Natural killer cell (primary cell): Measurements from ENCODE around the gene ZNF746. TPM values are rescaled to one million over a fixed set of nuclear protein-coding genes. Genes with fewer than 3 reads are reported as not detected.

Experiments used
- ATAC-seq, 3 donors: fragments of 150-1000 bp in 2 of 3; fragments of 200-7000 bp in 1 of 3; cut with Tn5 transposase; 1 replicate in 1 of 3; 2 replicates in 2 of 3; pipeline ENCODE4 v1.10.0; 2021; ENCODE audit warnings: mild to moderate bottlenecking in 2 of 3, moderate library complexity in 2 of 3
- DNase-seq, 2 donors: peaks; one replicate each; pipeline versions ENCODE4 v3.0.0 to v3.0.0-alpha.2; 2013 to 2021; ENCODE audit warnings: mixed read lengths in 1 of 2
- H3K27ac ChIP-seq: one replicate; pipeline ENCODE4 v1.5.1; 2013; ENCODE audit warnings: mild to moderate bottlenecking, low read length
- H3K27me3 ChIP-seq: one replicate; pipeline ENCODE4 v1.6.1; 2013; ENCODE audit warnings: low read length; ENCODE audit not compliant: control insufficient read depth, insufficient read depth
- H3K36me3 ChIP-seq: one replicate; pipeline ENCODE4 v1.6.1; 2013; ENCODE audit warnings: low read length; ENCODE audit not compliant: control insufficient read depth, insufficient read depth
- H3K4me1 ChIP-seq: one replicate; pipeline ENCODE4 v1.6.1; 2013; ENCODE audit warnings: low read length; ENCODE audit not compliant: control insufficient read depth, insufficient read depth
- H3K4me3 ChIP-seq: one replicate; pipeline ENCODE4 v1.5.1; 2013; ENCODE audit warnings: low read length
- H3K9me3 ChIP-seq: one replicate; pipeline ENCODE4 v1.6.1; 2013; ENCODE audit warnings: low read length; ENCODE audit not compliant: control insufficient read depth, insufficient read depth
- H3K27ac Mint-ChIP-seq, 2 donors: one replicate each; pipeline ENCODE4 v1.8.0; 2022; ENCODE audit warnings: mild to moderate bottlenecking in 2 of 2, mixed read lengths in 2 of 2, moderate library complexity in 1 of 2
- H3K27me3 Mint-ChIP-seq, 2 donors: one replicate each; pipeline ENCODE4 v1.8.0; 2022; ENCODE audit warnings: low read depth in 2 of 2, mixed read lengths in 2 of 2
- H3K36me3 Mint-ChIP-seq: one replicate; pipeline ENCODE4 v1.8.0; 2022; ENCODE audit warnings: mixed read lengths
- H3K4me1 Mint-ChIP-seq, 2 donors: one replicate each; pipeline ENCODE4 v1.8.0; 2022; ENCODE audit warnings: mixed read lengths in 2 of 2
- H3K4me3 Mint-ChIP-seq: one replicate; pipeline ENCODE4 v1.8.0; 2022; ENCODE audit warnings: mild to moderate bottlenecking, moderate library complexity, mixed read lengths
- H3K9me3 Mint-ChIP-seq, 2 donors: one replicate each; pipeline ENCODE4 v1.8.0; 2022; ENCODE audit warnings: mixed read lengths in 2 of 2
- CTCF ChIP-seq: fragments of 200-600 bp; IDR thresholded peaks from one replicate; pipeline ENCODE4 v1.8.0; 2022; ENCODE audit warnings: antibody characterized with exemption
- WGBS: methylation state at CpG from one replicate; pipeline ENCODE4 v1.1.7; 2013; ENCODE audit warnings: missing lambda C conversion rate; ENCODE audit not compliant: insufficient coverage; 5-methylcytosine and 5-hydroxymethylcytosine counted together
- intact Hi-C: fragments of 100-400 bp; cut with micrococcal nuclease; formaldehyde crosslinking; loops from one replicate; pipeline ENCODE4 v1.14.2; 2022
- total RNA-seq, 4 donors: library from RNA; stranded (reverse); fragments of 120-200 nt in 1 of 4; gene quantifications; one replicate each; pipeline versions ENCODE4 v1.2.3 to v1.2.4, GENCODE V29; 2013 to 2022

Gene ZNF746
- total RNA-seq, 3 donors from 2014 or later (not counting 1 experiment from before 2014, with no cell fraction given), result 41.4 to 48.6 (median 47.3) TPM

DNA sequence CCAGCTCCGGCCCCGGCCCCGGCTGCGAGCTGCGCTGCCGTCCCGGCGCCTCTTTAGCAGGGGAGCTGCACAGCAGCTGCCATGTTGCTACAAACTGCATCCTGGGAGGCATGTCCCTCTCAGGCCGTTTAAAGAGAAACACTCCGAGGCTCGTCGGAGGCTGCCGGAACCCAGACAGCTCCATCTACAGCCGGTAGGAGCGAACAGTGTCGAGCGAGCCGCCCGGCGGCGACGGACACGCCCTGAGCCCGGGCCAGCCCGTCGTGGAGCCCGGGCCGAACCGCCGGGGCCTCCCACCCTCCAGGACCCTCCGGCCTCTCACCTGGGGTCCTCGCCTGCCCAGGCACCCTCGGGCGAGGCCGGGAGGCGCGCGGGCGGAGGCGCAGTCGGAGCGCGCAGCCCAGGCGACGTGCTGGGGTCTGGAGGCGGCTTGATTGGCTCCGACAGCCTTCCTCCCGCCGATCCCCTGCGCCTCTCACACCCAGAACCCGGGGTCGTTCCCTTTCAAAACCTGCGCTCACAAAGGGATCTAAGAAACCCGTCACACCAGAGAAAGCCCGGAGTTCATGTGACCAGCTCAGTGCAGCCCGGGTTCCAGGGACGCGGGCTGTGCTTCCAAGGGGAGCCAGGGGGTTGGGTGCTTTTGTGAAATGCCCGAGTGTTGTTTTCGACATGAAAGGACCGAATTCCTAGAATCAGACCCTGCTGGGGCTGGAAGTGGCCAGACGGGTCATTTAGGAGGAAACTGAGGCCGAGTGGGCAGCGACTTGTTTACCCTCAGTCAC lies 36.9 kb downstream of the ZNF746 start, which contains the start of gene ZNF777:
Gene ZNF777, minus strand, starts transcription at position 570 of the 785 bp plus-strand sequence. CDS start 5,040 bp downstream, outside the sequence.
- peak; percentile 56 for TF ChIP-seq CTCF
- H3K4me1 Mint-ChIP-seq, result peaks cover 30 to 37% of the 10 kb centered on the region in 2 donors
- H3K4me1 ChIP-seq, result peaks cover 15% of the 10 kb centered on the region
- peak; percentile 97 to 98 (median 97) for ATAC-seq
- intact Hi-C loops, result loop anchor here (1.0 kb wide), 2 partner anchors 37 to 38 kb away; partner anchors contain the start of gene ZNF746
- no peaks in the 10 kb centered on the region for H3K36me3 Mint-ChIP-seq
- H3K27me3 Mint-ChIP-seq, result peaks cover 14 to 25% of the 10 kb centered on the region in 2 donors
- H3K4me3 Mint-ChIP-seq, result peak within 1 kb of the TSS; percentile 84
- DNase-seq, result peak; percentile 72 to 90
- H3K9me3 Mint-ChIP-seq, result no peaks in the 10 kb centered on the region
- peak within 1 kb of the TSS; percentile 55 for H3K4me3 ChIP-seq
- WGBS, result under 1% methylated on average over 64 of the region's 64 CpGs
- peak within 1 kb of the TSS; percentile 47 for H3K27ac ChIP-seq
- peaks cover 4% of the 10 kb centered on the region for H3K27me3 ChIP-seq
- no peaks in the 10 kb centered on the region for H3K9me3 ChIP-seq
- H3K27ac Mint-ChIP-seq, result peak within 1 kb of the TSS in 1 of 2 donors; percentile 44
- H3K36me3 ChIP-seq, result peaks cover 5% of the 10 kb centered on the region

DNA sequence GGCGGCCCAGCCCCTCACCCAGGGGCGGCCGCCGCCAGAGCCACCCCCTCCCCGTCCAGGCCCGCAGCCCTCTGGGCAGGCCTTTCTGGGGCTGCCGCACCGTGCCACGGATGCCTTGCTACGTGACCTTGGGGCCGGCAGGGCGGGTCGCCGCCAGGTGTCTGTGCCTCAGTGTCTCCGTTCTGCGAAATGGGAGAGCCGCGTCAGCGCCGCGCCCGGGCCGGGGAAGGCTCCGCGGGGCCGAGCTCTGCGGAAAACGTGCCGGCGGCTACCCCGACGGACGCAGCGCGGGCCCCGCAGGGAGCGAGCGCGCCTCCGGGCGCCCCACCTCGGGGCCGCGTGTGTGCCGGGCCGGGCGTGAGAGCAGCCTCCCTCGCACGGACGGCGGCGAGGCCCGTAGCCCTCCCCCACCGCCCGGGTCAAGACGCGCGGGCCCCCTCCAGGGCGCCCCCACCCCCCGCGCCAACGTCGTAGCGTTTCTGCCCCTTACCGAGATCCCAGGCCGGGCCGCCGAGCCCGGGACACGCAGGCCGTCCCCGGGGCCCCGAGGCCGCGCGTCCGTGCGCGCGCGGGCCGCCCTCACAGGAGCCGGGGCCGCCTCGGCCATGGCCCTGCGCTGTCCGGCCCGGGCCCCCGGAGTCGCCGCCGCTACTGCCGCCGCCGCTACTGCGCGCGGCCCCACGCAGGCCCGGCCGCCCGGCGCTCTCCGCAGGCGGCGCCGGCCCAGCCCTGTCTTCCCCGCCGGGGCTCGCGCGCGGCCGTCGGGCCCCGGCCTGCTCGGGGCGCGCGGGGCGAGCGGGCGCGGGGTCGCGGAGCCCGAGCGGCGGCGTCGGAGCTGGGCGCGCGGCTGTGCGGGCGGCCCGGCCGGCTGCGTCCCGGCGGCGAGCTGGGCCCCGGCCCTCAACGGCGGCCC lies 37.8 kb downstream of the ZNF746 start:
- Mint-ChIP-seq H3K4me1 (peaks cover 30 to 38% of the 10 kb centered on the region in 2 donors), H3K9me3 (no peaks in the 10 kb centered on the region), H3K4me3 (no peak overlapping the region), H3K36me3 (no peaks in the 10 kb centered on the region), H3K27ac (no peak overlapping the region), H3K27me3 (peaks cover 14 to 21% of the 10 kb centered on the region in 2 donors)
- H3K36me3 ChIP-seq, result peaks cover 14% of the 10 kb centered on the region
- ATAC-seq (peak; percentile 36 to 47 (median 45)), DNase-seq (no peak)
- no peak overlapping the region for H3K4me3 ChIP-seq
- peaks cover 4% of the 10 kb centered on the region for H3K27me3 ChIP-seq
- H3K27ac ChIP-seq, result no peak overlapping the region
- H3K9me3 ChIP-seq, result no peaks in the 10 kb centered on the region
- H3K4me1 ChIP-seq, result peaks cover 15% of the 10 kb centered on the region
- 2% methylated on average over 145 of the region's 145 CpGs for WGBS
- intact Hi-C loops, result loop anchor here (1.0 kb wide), 2 partner anchors 37 to 38 kb away; partner anchors contain the start of gene ZNF746
- TF ChIP-seq CTCF, result no peak

GRCh38 chr7:149459201-149459539 lies 38.4 kb downstream of the ZNF746 start:
- Mint-ChIP-seq H3K27me3 (peaks cover 8 to 15% of the 10 kb centered on the region in 2 donors), H3K36me3 (no peaks in the 10 kb centered on the region), H3K27ac (no peak overlapping the region), H3K4me1 (peaks cover 30 to 38% of the 10 kb centered on the region in 2 donors), H3K9me3 (no peaks in the 10 kb centered on the region), H3K4me3 (peak overlapping the region; percentile 83)
- Histone ChIP-seq H3K27ac (no peak overlapping the region), H3K36me3 (peaks cover 18% of the 10 kb centered on the region), H3K4me3 (no peak overlapping the region), H3K9me3 (no peaks in the 10 kb centered on the region), H3K4me1 (peaks cover 15% of the 10 kb centered on the region), H3K27me3 (peaks cover 4% of the 10 kb centered on the region)
- 53% methylated on average over 15 of the region's 17 CpGs for whole genome bisulfite sequencing
- ATAC-seq, result no peak
- DNase-seq, result no peak
- intact Hi-C loops, result no loop called here
- TF ChIP-seq CTCF, result no peak
